Glutamatergic neuron (in vitro differentiated cells): ENCODE results near the gene ABHD16B. TPM values are rescaled to one million over a fixed set of nuclear protein-coding genes. Genes with fewer than 3 reads are reported as not detected.

Experiments used
- DNase-seq: peaks from one replicate; pipeline ENCODE4 v3.0.0; 2022
- H3K27ac Mint-ChIP-seq: one replicate; pipeline ENCODE4 v1.8.0; 2020; ENCODE audit warnings: mild to moderate bottlenecking, mixed read lengths, inconsistent platforms; ENCODE audit not compliant: unreplicated experiment
- H3K27me3 Mint-ChIP-seq: one replicate; pipeline ENCODE4 v1.8.0; 2020; ENCODE audit warnings: mild to moderate bottlenecking, moderate library complexity, mixed read lengths, inconsistent platforms; ENCODE audit not compliant: unreplicated experiment
- H3K36me3 Mint-ChIP-seq: one replicate; pipeline ENCODE4 v1.8.0; 2020; ENCODE audit warnings: mild to moderate bottlenecking, mixed read lengths, inconsistent platforms; ENCODE audit not compliant: unreplicated experiment
- H3K4me1 Mint-ChIP-seq: one replicate; pipeline ENCODE4 v1.8.0; 2020; ENCODE audit warnings: mild to moderate bottlenecking, low read depth, mixed read lengths, inconsistent platforms; ENCODE audit not compliant: unreplicated experiment
- H3K4me3 Mint-ChIP-seq: one replicate; pipeline ENCODE4 v1.8.0; 2020; ENCODE audit warnings: mild to moderate bottlenecking, mixed read lengths, inconsistent platforms; ENCODE audit not compliant: unreplicated experiment
- H3K9me3 Mint-ChIP-seq: one replicate; pipeline ENCODE4 v1.8.0; 2020; ENCODE audit warnings: mild to moderate bottlenecking, moderate library complexity, mixed read lengths, inconsistent platforms; ENCODE audit not compliant: unreplicated experiment
- CTCF ChIP-seq: fragments of 200-600 bp; sonication (generic); IDR thresholded peaks from one replicate; pipeline ENCODE4 v1.5.0; 2021; ENCODE audit not compliant: partially characterized antibody, unreplicated experiment
- total RNA-seq: library from RNA; stranded (reverse); fragmentation: NEBNext Ultra II Directional; extraction: Animal tissue kit (Norgen Biotek cat#: 25700); gene quantifications from one replicate; pipeline ENCODE4 v1.2.1, GENCODE V29; 2021; ENCODE audit not compliant: unreplicated experiment

Gene ABHD16B
- total RNA-seq, 1 donor from 2014 or later = not detected

- H3K4me3 Mint-ChIP-seq = peak within 1 kb of the TSS; percentile 95
- peaks cover 12% of the 10 kb centered on the region for H3K27me3 Mint-ChIP-seq
- H3K9me3 Mint-ChIP-seq = peaks cover 10% of the 10 kb centered on the region
- peaks cover 18% of the 10 kb centered on the region for H3K4me1 Mint-ChIP-seq
- H3K36me3 Mint-ChIP-seq = no peaks in the 10 kb centered on the region
- peak within 1 kb of the TSS; percentile 73 for H3K27ac Mint-ChIP-seq
- DNase-seq = peak; percentile 92
- TF ChIP-seq CTCF = no peak
Measured at GRCh38 chr20:63894358-63895201, 33.3 kb downstream of the ABHD16B start, which contains the start of gene DNAJC5. TSS of gene DNAJC5 (plus strand) at chr20:63895126. CDS start at chr20:63928346, 33,220 bp downstream.

- peak overlapping the region; percentile 95 for H3K4me3 Mint-ChIP-seq
- H3K27me3 Mint-ChIP-seq = peaks cover 9% of the 10 kb centered on the region
- no peak for DNase-seq
- H3K27ac Mint-ChIP-seq = peak overlapping the region; percentile 73
- no peaks in the 10 kb centered on the region for H3K36me3 Mint-ChIP-seq
- peaks cover 18% of the 10 kb centered on the region for H3K4me1 Mint-ChIP-seq
- H3K9me3 Mint-ChIP-seq = peaks cover 10% of the 10 kb centered on the region
- TF ChIP-seq CTCF = no peak
Measured at GRCh38 chr20:63895202-63895951, 34.1 kb downstream of the ABHD16B start.

- Mint-ChIP-seq H3K4me3 (peak overlapping the region; percentile 95), H3K36me3 (no peaks in the 10 kb centered on the region), H3K4me1 (peaks cover 18% of the 10 kb centered on the region), H3K27ac (peak overlapping the region; percentile 73), H3K27me3 (peaks cover 9% of the 10 kb centered on the region), H3K9me3 (peaks cover 10% of the 10 kb centered on the region)
- no peak for TF ChIP-seq CTCF
- DNase-seq = no peak
Measured at GRCh38 chr20:63895952-63896263, 34.6 kb downstream of the ABHD16B start.

- Mint-ChIP-seq H3K4me3 (peak overlapping the region; percentile 95), H3K4me1 (peaks cover 22% of the 10 kb centered on the region), H3K9me3 (peaks cover 10% of the 10 kb centered on the region), H3K27me3 (peaks cover 9% of the 10 kb centered on the region), H3K27ac (peak overlapping the region; percentile 1), H3K36me3 (no peaks in the 10 kb centered on the region)
- no peak for DNase-seq
- TF ChIP-seq CTCF = no peak
Measured at GRCh38 chr20:63896264-63897105, 35.2 kb downstream of the ABHD16B start.
